ENCODE data around the gene TSPAN7. TPM values are rescaled to one million over a fixed set of nuclear protein-coding genes. Genes with fewer than 3 reads are reported as not detected.

Gene TSPAN7
- total RNA-seq, 1 donor from 2014 or later: 3.5 TPM

DNA sequence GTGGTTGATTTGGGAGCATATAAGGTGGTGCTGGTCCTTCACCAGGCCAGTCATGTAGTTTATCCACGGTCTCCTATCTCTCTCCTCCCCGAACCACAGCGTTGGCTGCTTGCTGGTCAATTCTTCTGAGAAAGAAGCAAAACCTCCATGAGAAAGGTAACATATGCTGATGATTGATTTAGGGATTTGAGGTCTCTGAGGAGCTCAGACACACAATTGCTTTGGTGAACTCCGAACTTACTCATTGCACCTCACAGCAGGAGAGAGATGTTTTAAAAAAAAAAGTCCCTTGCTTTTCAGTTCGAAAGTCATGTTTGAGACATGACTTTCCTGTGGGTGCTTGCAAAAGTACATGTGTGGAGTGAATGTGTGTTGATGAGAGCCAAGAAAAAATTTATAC, 100.2 kb downstream of the TSPAN7 start:
- H3K27ac ChIP-seq (ENCODE audit: low read depth, low read length): no peak overlapping the region
- Mint-ChIP-seq H3K4me3 (ENCODE audit: unreplicated experiment) (no peak overlapping the region), H3K36me3 (ENCODE audit: low read depth, unreplicated experiment) (no peaks in the 10 kb centered on the region), H3K9me3 (ENCODE audit: unreplicated experiment) (no peaks in the 10 kb centered on the region), H3K27me3 (ENCODE audit: low read depth, unreplicated experiment) (peaks cover 5% of the 10 kb centered on the region), H3K27ac (ENCODE audit: unreplicated experiment) (no peak overlapping the region), H3K4me1 (ENCODE audit: low read depth, unreplicated experiment) (no peaks in the 10 kb centered on the region)
- FAIRE-seq: no peak
- no peak overlapping the region for H3K9ac ChIP-seq (ENCODE audit: low read length)
- no peaks in the 10 kb centered on the region for H3K36me3 ChIP-seq (ENCODE audit: insufficient read depth, low read length)
- no peaks in the 10 kb centered on the region for H3K4me1 ChIP-seq (ENCODE audit: insufficient read depth, low read length)
- no peak for DNase-seq (ENCODE audit: low read depth)
- no peak overlapping the region for H2AFZ ChIP-seq (ENCODE audit: low read depth, low read length)
- no peaks in the 10 kb centered on the region for H3K79me2 ChIP-seq (ENCODE audit: insufficient read depth, low read length)
- no peaks in the 10 kb centered on the region for H3K27me3 ChIP-seq (ENCODE audit: insufficient read depth, low read length)
- no peak for TF ChIP-seq EZH2 (IDR thresholded peaks at IDR 0.05; ENCODE audit: insufficient read depth, low read length)
- TF ChIP-seq, protein P1, sequence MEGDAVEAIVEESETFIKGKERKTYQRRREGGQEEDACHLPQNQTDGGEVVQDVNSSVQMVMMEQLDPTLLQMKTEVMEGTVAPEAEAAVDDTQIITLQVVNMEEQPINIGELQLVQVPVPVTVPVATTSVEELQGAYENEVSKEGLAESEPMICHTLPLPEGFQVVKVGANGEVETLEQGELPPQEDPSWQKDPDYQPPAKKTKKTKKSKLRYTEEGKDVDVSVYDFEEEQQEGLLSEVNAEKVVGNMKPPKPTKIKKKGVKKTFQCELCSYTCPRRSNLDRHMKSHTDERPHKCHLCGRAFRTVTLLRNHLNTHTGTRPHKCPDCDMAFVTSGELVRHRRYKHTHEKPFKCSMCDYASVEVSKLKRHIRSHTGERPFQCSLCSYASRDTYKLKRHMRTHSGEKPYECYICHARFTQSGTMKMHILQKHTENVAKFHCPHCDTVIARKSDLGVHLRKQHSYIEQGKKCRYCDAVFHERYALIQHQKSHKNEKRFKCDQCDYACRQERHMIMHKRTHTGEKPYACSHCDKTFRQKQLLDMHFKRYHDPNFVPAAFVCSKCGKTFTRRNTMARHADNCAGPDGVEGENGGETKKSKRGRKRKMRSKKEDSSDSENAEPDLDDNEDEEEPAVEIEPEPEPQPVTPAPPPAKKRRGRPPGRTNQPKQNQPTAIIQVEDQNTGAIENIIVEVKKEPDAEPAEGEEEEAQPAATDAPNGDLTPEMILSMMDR (IDR thresholded peaks at IDR 0.05; ENCODE audit: insufficient read depth, low read depth, low read length): no peak
- H3K9me3 ChIP-seq (ENCODE audit: insufficient read depth, low read depth, low read length): no peaks in the 10 kb centered on the region
- no peak overlapping the region for H3K4me3 ChIP-seq (ENCODE audit: insufficient read depth, low read depth, low read length)
- no peaks in the 10 kb centered on the region for H4K20me1 ChIP-seq (ENCODE audit: insufficient read depth, low read length)
- H3K4me2 ChIP-seq (ENCODE audit: low read length): no peak overlapping the region

- no peak overlapping the region for H3K4me2 ChIP-seq (ENCODE audit: low read length)
- no peaks in the 10 kb centered on the region for H3K9me3 Mint-ChIP-seq (ENCODE audit: unreplicated experiment)
- H3K9me3 ChIP-seq (ENCODE audit: insufficient read depth, low read depth, low read length): no peaks in the 10 kb centered on the region
- no peak overlapping the region for H3K27ac ChIP-seq (ENCODE audit: low read depth, low read length)
- TF ChIP-seq, protein P1 (IDR thresholded peaks at IDR 0.05; ENCODE audit: insufficient read depth, low read depth, low read length): no peak
- no peak for TF ChIP-seq EZH2 (IDR thresholded peaks at IDR 0.05; ENCODE audit: insufficient read depth, low read length)
- FAIRE-seq (no peak), DNase-seq (ENCODE audit: low read depth) (no peak)
- no peaks in the 10 kb centered on the region for H3K27me3 ChIP-seq (ENCODE audit: insufficient read depth, low read length)
- no peaks in the 10 kb centered on the region for H3K79me2 ChIP-seq (ENCODE audit: insufficient read depth, low read length)
- H3K4me1 ChIP-seq (ENCODE audit: insufficient read depth, low read length): no peaks in the 10 kb centered on the region
- H3K4me3 ChIP-seq (ENCODE audit: insufficient read depth, low read depth, low read length): no peak overlapping the region
- no peaks in the 10 kb centered on the region for H4K20me1 ChIP-seq (ENCODE audit: insufficient read depth, low read length)
- no peak overlapping the region for H2AFZ ChIP-seq (ENCODE audit: low read depth, low read length)
- H3K27me3 Mint-ChIP-seq (ENCODE audit: low read depth, unreplicated experiment): peaks cover 5% of the 10 kb centered on the region
- H3K36me3 ChIP-seq (ENCODE audit: insufficient read depth, low read length): no peaks in the 10 kb centered on the region
- no peaks in the 10 kb centered on the region for H3K36me3 Mint-ChIP-seq (ENCODE audit: low read depth, unreplicated experiment)
- H3K4me3 Mint-ChIP-seq (ENCODE audit: unreplicated experiment): no peak overlapping the region
- no peak overlapping the region for H3K27ac Mint-ChIP-seq (ENCODE audit: unreplicated experiment)
- H3K9ac ChIP-seq (ENCODE audit: low read length): no peak overlapping the region
- H3K4me1 Mint-ChIP-seq (ENCODE audit: low read depth, unreplicated experiment): no peaks in the 10 kb centered on the region
These were observed 101.3 kb downstream of the TSPAN7 start for GRCh38 chrX:38662640-38663039.

GRCh38 chrX:38664285-38664684, 102.9 kb downstream of the TSPAN7 start:
- Histone ChIP-seq H3K4me1 (ENCODE audit: insufficient read depth, low read length) (no peaks in the 10 kb centered on the region), H3K4me2 (ENCODE audit: low read length) (no peak overlapping the region), H3K9me3 (ENCODE audit: insufficient read depth, low read depth, low read length) (no peaks in the 10 kb centered on the region), H3K36me3 (ENCODE audit: insufficient read depth, low read length) (no peaks in the 10 kb centered on the region), H3K9ac (ENCODE audit: low read length) (no peak overlapping the region), H2AFZ (ENCODE audit: low read depth, low read length) (no peak overlapping the region), H3K4me3 (ENCODE audit: insufficient read depth, low read depth, low read length) (no peak overlapping the region), H4K20me1 (ENCODE audit: insufficient read depth, low read length) (no peaks in the 10 kb centered on the region), H3K27me3 (ENCODE audit: insufficient read depth, low read length) (no peaks in the 10 kb centered on the region), H3K79me2 (ENCODE audit: insufficient read depth, low read length) (no peaks in the 10 kb centered on the region), H3K27ac (ENCODE audit: low read depth, low read length) (no peak overlapping the region)
- H3K4me3 Mint-ChIP-seq (ENCODE audit: unreplicated experiment): no peak overlapping the region
- H3K27me3 Mint-ChIP-seq (ENCODE audit: low read depth, unreplicated experiment): peaks cover 5% of the 10 kb centered on the region
- DNase-seq (ENCODE audit: low read depth) (peak; percentile 21), FAIRE-seq (peak; percentile 73)
- H3K36me3 Mint-ChIP-seq (ENCODE audit: low read depth, unreplicated experiment): no peaks in the 10 kb centered on the region
- TF ChIP-seq, protein P1 (IDR thresholded peaks at IDR 0.05; ENCODE audit: insufficient read depth, low read depth, low read length): peak; percentile 39
- TF ChIP-seq EZH2 (IDR thresholded peaks at IDR 0.05; ENCODE audit: insufficient read depth, low read length): no peak
- H3K4me1 Mint-ChIP-seq (ENCODE audit: low read depth, unreplicated experiment): no peaks in the 10 kb centered on the region
- no peak overlapping the region for H3K27ac Mint-ChIP-seq (ENCODE audit: unreplicated experiment)
- H3K9me3 Mint-ChIP-seq (ENCODE audit: unreplicated experiment): no peaks in the 10 kb centered on the region

Data from astrocyte (in vitro differentiated cells and primary cell).